ENCODE data around the gene SORBS2.

SORBS2 gene

GRCh38 chr4:185834778-185835177, 22.8 kb upstream of the SORBS2 start:
- no peak for DNase-seq

- DNase-seq, result no peak
Observed at GRCh38 chr4:185834088-185834487, 22.1 kb upstream of the SORBS2 start.

- DNase-seq, result no peak
Observed at GRCh38 chr4:185833055-185833598, 21.1 kb upstream of the SORBS2 start.

GRCh38 chr4:185831125-185831815, 19.3 kb upstream of the SORBS2 start:
- DNase-seq, result no peak

- peak; percentile 14 for DNase-seq
Observed at GRCh38 chr4:185830263-185830994, 18.4 kb upstream of the SORBS2 start.

- DNase-seq, result no peak
Observed at GRCh38 chr4:185826381-185826780, 14.4 kb upstream of the SORBS2 start.

- DNase-seq, result no peak
Observed at GRCh38 chr4:185825737-185826136, 13.7 kb upstream of the SORBS2 start.

- DNase-seq, result no peak
Observed at GRCh38 chr4:185822791-185823190, 10.8 kb upstream of the SORBS2 start.

GRCh38 chr4:185821029-185821419, 9.0 kb upstream of the SORBS2 start:
- DNase-seq, result no peak

GRCh38 chr4:185820146-185821028, 8.4 kb upstream of the SORBS2 start:
- no peak for DNase-seq

- DNase-seq, result no peak
Observed at GRCh38 chr4:185819144-185819543, 7.2 kb upstream of the SORBS2 start.

GRCh38 chr4:185817403-185817818, 5.4 kb upstream of the SORBS2 start:
- peak; percentile 54 for DNase-seq

GRCh38 chr4:185813133-185813532, 1.1 kb upstream of the SORBS2 start:
- no peak for DNase-seq

- no peak for DNase-seq
Observed at GRCh38 chr4:185810746-185811508, 1.1 kb downstream of the SORBS2 start.

GRCh38 chr4:185809533-185810071, 2.4 kb downstream of the SORBS2 start:
- DNase-seq, result no peak

GRCh38 chr4:185809121-185809520, 2.9 kb downstream of the SORBS2 start:
- peak; percentile 19 for DNase-seq

GRCh38 chr4:185805979-185806378, 6.0 kb downstream of the SORBS2 start:
- DNase-seq, result no peak

GRCh38 chr4:185805262-185805802, 6.7 kb downstream of the SORBS2 start:
- DNase-seq, result no peak

GRCh38 chr4:185803022-185803421, 9.0 kb downstream of the SORBS2 start:
- no peak for DNase-seq

GRCh38 chr4:185801471-185801870, 10.5 kb downstream of the SORBS2 start:
- DNase-seq, result no peak

GRCh38 chr4:185800266-185800945, 11.6 kb downstream of the SORBS2 start:
- DNase-seq, result no peak

Measured in NCI-H510A treated with DMSO at 0.1 percent for 48 hours (cell line).